ENCODE results near the gene NIT1.
"Not testable (repeated sequence)": the region's sequence is repeated elsewhere in the genome, so short reads cannot be mapped to it uniquely, and the experiment has no call there.

Gene NIT1

GRCh38 chr1:161113915-161114314, 4.0 kb upstream of the NIT1 start:
- no peak for DNase-seq

GRCh38 chr1:161114556-161114955, 3.3 kb upstream of the NIT1 start:
- DNase-seq = no peak

GRCh38 chr1:161115132-161115711, 2.7 kb upstream of the NIT1 start:
- no peak for DNase-seq

GRCh38 chr1:161115961-161116360, 1.9 kb upstream of the NIT1 start:
- not testable (repeated sequence) for DNase-seq

GRCh38 chr1:161119092-161119903, 1.4 kb downstream of the NIT1 start:
- DNase-seq = peak in 1 of 14 donors; percentile 30

GRCh38 chr1:161121042-161121650, 3.2 kb downstream of the NIT1 start:
- no peak for DNase-seq

DNA sequence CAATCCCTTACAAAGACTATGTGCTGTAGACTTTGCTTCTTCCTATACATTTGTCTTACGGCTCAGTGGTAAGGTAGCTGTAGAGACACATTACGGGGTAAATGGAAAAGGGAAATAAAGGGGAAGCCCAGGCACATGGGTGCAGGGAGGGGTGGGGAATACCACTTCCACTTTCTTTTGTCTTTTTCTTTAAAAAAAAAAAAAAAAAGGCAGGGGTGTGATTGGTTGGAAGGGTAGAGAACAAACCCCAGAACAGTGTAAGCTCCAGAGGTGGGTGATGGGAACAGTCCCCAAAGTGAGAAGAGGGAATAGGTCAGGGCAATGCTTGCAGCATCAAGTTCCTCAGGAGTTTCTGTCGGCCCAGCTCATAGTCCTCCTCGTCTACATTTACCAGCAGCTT, 3.9 kb downstream of the NIT1 start:
- DNase-seq = peak in 2 of 14 donors; percentile 8 to 18

DNA sequence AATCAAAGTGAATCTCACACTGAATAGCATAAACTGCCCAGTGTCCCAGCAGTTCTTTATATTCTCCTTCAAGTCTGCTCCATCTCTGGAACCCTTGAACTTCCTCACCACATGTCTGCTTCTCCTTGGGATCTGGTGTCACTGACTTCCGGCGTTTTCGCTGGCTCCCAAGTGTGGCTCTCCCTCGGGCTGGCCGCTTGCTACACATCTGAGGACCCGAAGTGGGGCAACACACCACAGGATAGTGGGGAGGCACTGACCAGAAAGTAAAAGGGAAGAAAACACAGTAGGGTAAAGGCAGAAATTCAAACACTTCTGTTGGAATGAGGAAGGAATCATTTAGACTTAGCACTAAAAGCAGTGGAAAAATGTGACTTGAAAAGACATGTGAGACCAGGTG, 5.1 kb downstream of the NIT1 start:
- DNase-seq = no peak

- no peak for DNase-seq
Observed at GRCh38 chr1:161127649-161128048, 9.7 kb downstream of the NIT1 start.

DNA sequence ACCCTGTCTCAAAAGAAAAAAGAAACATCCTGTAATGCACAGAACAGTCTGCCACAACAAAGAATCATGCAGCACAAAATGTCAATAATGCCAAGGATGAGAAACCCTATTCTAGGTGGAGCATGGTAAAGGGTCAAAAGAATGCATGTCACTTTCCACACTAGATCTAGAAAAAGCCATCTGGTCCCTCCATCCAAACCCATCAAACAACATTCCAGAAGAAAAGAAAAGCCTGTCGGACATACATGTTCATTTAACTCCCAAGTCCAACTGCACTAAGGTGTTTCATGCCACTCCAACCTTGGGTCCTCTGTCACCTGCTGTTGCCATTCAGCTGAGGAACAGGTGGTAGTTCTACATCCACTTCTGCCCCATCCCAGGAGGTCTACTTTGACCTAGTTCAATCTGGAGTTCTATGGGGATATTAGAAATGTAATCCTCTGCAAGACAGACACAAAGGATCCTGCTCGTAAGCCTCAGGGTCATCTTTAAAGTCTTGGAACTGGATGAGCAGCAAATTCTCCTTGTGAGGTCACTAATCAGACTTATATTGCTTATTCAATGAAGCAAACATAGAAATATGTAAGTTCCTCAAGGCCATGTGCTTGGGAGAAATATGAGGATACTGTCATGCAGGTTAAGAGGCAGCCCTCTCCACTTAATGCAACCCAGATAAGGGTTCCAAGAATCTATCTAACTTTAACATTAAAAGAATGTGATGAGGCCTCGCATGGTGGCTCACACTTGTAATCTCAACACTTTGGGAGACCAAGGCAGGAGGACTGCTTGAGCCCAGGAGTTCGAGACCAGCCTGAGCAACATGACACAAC, 10.9 kb downstream of the NIT1 start:
- DNase-seq = no peak

DNA sequence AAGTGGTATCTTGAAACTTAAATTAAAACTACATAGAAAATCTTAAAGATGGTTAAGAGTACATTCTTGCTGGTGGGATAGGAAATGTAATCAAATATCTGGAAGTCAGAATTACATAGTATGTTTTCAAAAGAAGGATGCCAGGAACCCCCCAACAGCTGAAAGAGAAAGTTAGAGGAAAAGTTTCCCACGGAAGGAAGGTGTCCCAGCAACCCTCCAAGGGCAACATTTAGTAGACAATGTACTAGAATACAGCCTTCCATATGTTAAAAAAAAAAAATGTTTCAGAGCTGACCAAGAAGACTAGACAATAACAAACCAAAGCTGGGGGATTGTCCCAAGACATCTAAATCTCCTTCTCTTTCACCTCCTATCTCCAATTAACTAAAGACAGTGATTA, 12.4 kb downstream of the NIT1 start:
- no peak for DNase-seq

- peak in 5 of 14 donors; percentile 6 to 62 (median 39) for DNase-seq
Observed at GRCh38 chr1:161131523-161132409, 13.9 kb downstream of the NIT1 start.

DNA sequence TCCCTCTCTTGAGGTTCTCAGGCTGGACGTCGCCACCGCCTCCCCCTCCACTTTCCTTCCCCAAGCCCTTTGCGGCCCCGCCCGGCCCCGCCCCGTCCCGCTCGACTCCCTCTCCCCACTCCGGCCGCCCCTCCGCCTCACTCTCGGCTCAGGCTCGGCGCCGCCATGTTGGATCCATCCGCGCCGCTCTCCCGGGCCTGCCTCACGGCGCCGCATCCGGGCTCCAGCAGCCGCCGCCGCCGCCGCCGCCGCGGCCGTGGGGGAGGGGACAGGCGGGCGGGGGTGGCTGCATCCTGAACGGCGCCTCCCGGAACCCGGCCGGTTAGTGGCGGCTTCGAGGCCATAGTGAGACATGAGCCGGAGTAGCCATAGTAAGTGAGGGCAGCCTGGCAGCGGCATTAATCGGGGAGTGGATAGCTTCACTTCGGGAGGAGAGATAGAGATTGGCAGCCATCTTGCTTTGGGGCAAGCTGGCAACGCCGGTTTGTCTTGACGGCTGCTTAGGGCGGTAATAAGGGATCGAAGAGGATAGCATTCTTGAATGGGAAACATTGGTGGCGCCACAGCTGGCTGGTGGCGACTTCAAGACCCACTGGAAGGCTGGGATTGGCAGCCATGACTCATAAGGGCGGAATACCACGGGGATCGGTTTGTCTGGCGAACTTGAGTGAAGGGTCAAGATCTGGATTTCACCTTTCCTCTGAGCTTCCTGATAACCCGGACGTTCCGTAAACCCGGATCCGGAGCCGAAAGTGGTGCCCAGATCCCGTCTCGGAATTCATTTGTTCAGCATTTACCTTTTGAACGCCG, 14.7 kb downstream of the NIT1 start, which contains the start of gene DEDD:
Gene DEDD (minus strand): TSS at position 258 of the 810 bp plus-strand sequence. CDS start 8,205 bp downstream, outside the sequence.
- DNase-seq = peak; percentile 72 to 98 (median 92)

DNA sequence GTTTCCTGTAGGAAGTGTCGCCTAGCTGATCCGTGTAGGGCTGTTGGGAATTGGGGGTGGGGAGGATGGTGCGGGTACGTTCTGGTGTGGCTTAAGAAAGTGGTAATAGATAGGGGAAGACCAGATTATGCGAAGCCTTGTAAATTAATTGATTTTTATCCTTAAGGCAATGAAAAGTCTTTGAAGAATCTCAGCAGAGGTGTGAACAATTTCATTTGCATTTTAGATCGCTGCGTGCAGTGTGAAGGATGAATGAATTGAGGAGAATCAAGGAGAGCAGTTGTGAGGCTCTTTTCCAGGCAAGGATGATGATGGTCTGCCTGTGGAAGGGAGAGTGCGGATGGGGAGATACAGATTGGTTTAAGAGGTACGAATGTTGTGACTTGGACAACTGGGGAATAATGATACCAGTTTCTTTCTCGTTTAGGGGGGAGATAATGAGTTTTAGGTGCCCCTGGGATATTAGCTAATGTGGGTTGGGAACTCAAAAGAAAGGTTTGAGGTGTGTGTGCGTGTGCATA, 15.4 kb downstream of the NIT1 start:
- DNase-seq = peak in 2 of 14 donors; percentile 25 to 41

DNA sequence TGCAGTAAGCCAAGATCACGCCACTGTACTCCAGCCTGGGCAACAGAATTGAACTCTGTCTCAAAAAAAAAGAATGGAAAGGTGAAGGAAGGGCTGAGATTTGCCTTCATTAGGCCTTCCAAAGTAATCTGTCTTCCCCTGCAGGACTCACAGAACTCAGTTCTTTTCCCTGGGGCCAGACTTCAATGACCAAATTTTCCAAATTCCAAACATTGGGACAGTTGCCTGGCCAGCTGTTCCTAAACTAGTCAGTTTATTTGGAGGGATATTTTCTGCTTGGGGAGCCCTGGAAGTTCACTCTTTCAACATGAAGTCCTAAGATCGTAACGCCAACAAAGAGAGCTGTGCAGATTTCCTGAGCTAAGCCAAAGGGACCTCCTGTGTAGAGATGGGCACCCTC, 20.0 kb downstream of the NIT1 start:
- no peak for DNase-seq

GRCh38 chr1:161138431-161138830, 20.5 kb downstream of the NIT1 start:
- no peak for DNase-seq

- DNase-seq = no peak
Observed at GRCh38 chr1:161139766-161140165, 21.9 kb downstream of the NIT1 start.

DNA sequence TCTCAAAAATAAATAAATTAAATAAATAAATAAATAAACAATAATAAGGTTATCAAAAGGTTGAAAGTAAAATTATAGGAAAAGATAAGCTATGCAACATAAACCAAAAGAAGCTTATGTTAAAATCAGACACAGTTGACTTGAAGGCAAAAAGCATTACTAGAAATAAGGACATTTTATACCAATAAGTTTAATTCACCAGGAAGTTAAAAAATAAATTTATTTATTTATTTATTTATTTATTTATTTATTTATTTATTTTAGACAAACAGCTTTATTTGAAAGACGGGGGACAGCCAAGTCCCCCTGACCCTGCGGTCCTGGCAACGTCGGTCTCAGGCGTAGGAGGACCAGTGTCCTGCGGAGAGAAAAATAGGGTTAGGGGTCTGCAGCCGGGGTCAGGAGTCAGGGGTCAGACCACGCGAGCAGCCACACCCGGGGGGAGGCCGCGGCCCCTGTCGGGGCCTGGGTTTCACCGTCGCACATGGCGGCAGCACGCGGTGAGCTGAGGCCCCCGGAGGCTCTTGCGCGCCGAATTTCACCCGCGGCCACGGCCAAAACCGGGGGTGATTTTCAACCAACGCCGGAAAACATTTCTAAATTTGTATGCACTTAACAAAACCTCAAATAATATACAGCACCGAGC, 23.0 kb downstream of the NIT1 start:
- DNase-seq = no peak

- DNase-seq = no peak
Observed at GRCh38 chr1:161145832-161146231, 27.9 kb downstream of the NIT1 start.

DNA sequence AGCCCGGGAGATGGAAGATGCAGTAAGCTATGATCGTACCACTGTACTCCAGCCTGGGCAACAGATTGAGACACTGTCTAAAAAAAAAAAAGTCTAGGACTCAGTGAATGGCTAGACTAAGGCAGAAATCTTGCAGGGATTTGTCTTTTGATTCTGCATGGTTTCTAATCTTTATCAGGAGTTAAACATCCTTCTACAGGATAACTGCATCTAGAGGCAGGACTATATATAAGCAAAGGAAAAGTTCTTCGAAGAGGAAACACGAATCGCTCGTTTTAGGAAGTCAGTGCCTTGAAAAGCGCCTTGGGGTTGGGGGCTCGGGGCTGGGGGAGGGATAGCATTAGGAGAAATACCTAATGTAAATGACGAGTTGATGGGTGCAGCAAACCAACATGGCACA, 35.3 kb downstream of the NIT1 start:
- DNase-seq = no peak

Measured in C1 segment of cervical spinal cord (tissue), 14 donors.